GM21515 (cell line): ENCODE data around the gene SP140.
"Not testable (repeated sequence)": the region's sequence is repeated elsewhere in the genome, so short reads cannot be mapped to it uniquely, and the experiment has no call there.

Experiments
- ATAC-seq: cut with Tn5 transposase; IDR thresholded peaks from one replicate; pipeline ENCODE4 v1.9.1; 2021; ENCODE audit not compliant: unreplicated experiment

SP140 gene

GRCh38 chr2:230282936-230283335 lies 57.4 kb downstream of the SP140 start:
- ATAC-seq: no peak

- ATAC-seq: no peak
Measured at GRCh38 chr2:230286048-230286447, 60.5 kb downstream of the SP140 start.

GRCh38 chr2:230289311-230289710 lies 63.8 kb downstream of the SP140 start:
- ATAC-seq: not testable (repeated sequence)

GRCh38 chr2:230295192-230295591 lies 69.7 kb downstream of the SP140 start:
- ATAC-seq: no peak

GRCh38 chr2:230296917-230297316 lies 71.4 kb downstream of the SP140 start:
- no peak for ATAC-seq

GRCh38 chr2:230299618-230300017 lies 74.1 kb downstream of the SP140 start:
- ATAC-seq: no peak

- ATAC-seq: no peak
Measured at GRCh38 chr2:230305416-230306275, 80.1 kb downstream of the SP140 start.

- ATAC-seq: no peak
Measured at GRCh38 chr2:230306474-230306873, 80.9 kb downstream of the SP140 start.

GRCh38 chr2:230307485-230307884 lies 81.9 kb downstream of the SP140 start:
- ATAC-seq: no peak

GRCh38 chr2:230308402-230309000 lies 83.0 kb downstream of the SP140 start:
- ATAC-seq: no peak

- not testable (repeated sequence) for ATAC-seq
Measured at GRCh38 chr2:230310792-230311191, 85.3 kb downstream of the SP140 start.

GRCh38 chr2:230311634-230312033 lies 86.1 kb downstream of the SP140 start:
- not testable (repeated sequence) for ATAC-seq

- ATAC-seq: no peak
Measured at GRCh38 chr2:230312638-230313037, 87.1 kb downstream of the SP140 start.

GRCh38 chr2:230317366-230317765 lies 91.8 kb downstream of the SP140 start:
- ATAC-seq: no peak

- ATAC-seq: peak; percentile 47
Measured at GRCh38 chr2:230318190-230319121, 92.9 kb downstream of the SP140 start.

- ATAC-seq: peak; percentile 76
Measured at GRCh38 chr2:230319211-230319862, 93.8 kb downstream of the SP140 start.

- no peak for ATAC-seq
Measured at GRCh38 chr2:230321031-230321430, 95.5 kb downstream of the SP140 start.

- no peak for ATAC-seq
Measured at GRCh38 chr2:230322561-230323384, 97.2 kb downstream of the SP140 start.

GRCh38 chr2:230323385-230324106 lies 98.0 kb downstream of the SP140 start:
- no peak for ATAC-seq
